Coronary artery (tissue), 2 donors: Measurements from ENCODE around the gene ETV4.

Experiments used
- DNase-seq: peaks from one replicate; pipeline ENCODE4 v3.0.0-alpha.2; 2017; ENCODE audit warnings: low spot score
- H3K27ac ChIP-seq, 2 donors: fragments of 200-600 bp; sonication (generic); one replicate each; pipeline ENCODE4 v1.5.1; 2016 to 2019
- H3K4me3 ChIP-seq: fragments of 200-600 bp; sonication (generic); 2 replicates; pipeline ENCODE4 v1.5.1; 2016; ENCODE audit warnings: mild to moderate bottlenecking, moderate library complexity
- TF ChIP-seq, protein P1 (sequence below): fragments of 200-600 bp; sonication (generic); IDR thresholded peaks from one replicate; pipeline ENCODE4 v1.5.1; 2019; ENCODE audit warnings: antibody characterized with exemption

ETV4 gene

DNA sequence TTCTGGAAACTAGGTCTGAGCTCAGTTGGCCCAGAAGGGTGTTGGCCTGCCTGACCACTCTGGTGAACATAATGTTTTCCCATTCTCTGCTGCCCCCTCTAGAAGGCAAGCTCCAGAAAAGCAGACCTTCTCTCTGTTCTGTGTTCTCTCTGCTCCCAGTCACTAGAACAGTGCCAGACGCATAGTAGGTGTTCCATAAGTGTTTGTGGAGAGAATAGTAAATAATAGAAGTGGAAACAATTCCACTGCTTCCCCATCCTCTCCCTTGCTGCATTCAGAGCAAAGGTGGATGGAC is 32.2 kb upstream of the ETV4 start:
- TF ChIP-seq, protein P1, sequence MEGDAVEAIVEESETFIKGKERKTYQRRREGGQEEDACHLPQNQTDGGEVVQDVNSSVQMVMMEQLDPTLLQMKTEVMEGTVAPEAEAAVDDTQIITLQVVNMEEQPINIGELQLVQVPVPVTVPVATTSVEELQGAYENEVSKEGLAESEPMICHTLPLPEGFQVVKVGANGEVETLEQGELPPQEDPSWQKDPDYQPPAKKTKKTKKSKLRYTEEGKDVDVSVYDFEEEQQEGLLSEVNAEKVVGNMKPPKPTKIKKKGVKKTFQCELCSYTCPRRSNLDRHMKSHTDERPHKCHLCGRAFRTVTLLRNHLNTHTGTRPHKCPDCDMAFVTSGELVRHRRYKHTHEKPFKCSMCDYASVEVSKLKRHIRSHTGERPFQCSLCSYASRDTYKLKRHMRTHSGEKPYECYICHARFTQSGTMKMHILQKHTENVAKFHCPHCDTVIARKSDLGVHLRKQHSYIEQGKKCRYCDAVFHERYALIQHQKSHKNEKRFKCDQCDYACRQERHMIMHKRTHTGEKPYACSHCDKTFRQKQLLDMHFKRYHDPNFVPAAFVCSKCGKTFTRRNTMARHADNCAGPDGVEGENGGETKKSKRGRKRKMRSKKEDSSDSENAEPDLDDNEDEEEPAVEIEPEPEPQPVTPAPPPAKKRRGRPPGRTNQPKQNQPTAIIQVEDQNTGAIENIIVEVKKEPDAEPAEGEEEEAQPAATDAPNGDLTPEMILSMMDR: no peak
- Histone ChIP-seq H3K27ac (peak overlapping the region in 1 of 2 donors; percentile 43), H3K4me3 (no peak overlapping the region)
- no peak for DNase-seq

GRCh38 chr17:43577664-43578403 is 31.7 kb upstream of the ETV4 start:
- no peak for DNase-seq
- Histone ChIP-seq H3K27ac (peak overlapping the region in 1 of 2 donors; percentile 43), H3K4me3 (no peak overlapping the region)
- TF ChIP-seq, protein P1: no peak

GRCh38 chr17:43576563-43577229 is 30.6 kb upstream of the ETV4 start:
- H3K27ac ChIP-seq: no peak overlapping the region
- DNase-seq: no peak
- no peak overlapping the region for H3K4me3 ChIP-seq
- TF ChIP-seq, protein P1: peak; percentile 98

GRCh38 chr17:43574896-43575525 is 28.9 kb upstream of the ETV4 start:
- H3K4me3 ChIP-seq: no peak overlapping the region
- H3K27ac ChIP-seq: no peak overlapping the region
- DNase-seq: no peak
- TF ChIP-seq, protein P1: no peak

DNA sequence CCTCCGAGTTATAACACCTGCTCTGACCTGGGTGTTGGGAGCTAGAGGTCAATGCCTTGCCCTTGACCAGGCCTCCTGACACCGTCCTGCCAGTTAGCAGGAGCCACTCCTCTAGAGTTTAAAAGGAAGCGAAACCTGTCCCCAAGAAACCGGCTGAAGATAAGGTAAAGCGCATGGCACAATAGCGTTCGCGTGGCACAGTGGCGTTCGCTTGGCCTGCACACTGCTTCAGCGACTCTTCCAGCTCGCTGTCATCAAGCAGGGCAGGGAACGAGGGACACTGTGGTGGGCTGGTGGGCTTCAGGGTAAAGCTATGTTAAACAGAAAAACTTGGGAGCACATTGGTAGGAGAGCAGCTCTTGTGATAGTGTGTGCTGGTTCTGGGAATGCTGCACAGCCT is 28.2 kb upstream of the ETV4 start:
- TF ChIP-seq, protein P1: no peak
- no peak overlapping the region for H3K4me3 ChIP-seq
- no peak for DNase-seq
- no peak overlapping the region for H3K27ac ChIP-seq

GRCh38 chr17:43573579-43574321 is 27.6 kb upstream of the ETV4 start:
- TF ChIP-seq, protein P1: no peak
- H3K4me3 ChIP-seq: no peak overlapping the region
- no peak overlapping the region for H3K27ac ChIP-seq
- DNase-seq: no peak
